HG02610 (cell line): ENCODE measurements around the gene RIPK1.
"Not testable (repeated sequence)": the region's sequence is repeated elsewhere in the genome, so short reads cannot be mapped to it uniquely, and the experiment has no call there.

Source experiments
- ATAC-seq: cut with Tn5 transposase; IDR thresholded peaks from one replicate; pipeline ENCODE4 v1.9.1; 2021; ENCODE audit warnings: mild to moderate bottlenecking, moderate library complexity; ENCODE audit not compliant: unreplicated experiment

RIPK1 gene

DNA sequence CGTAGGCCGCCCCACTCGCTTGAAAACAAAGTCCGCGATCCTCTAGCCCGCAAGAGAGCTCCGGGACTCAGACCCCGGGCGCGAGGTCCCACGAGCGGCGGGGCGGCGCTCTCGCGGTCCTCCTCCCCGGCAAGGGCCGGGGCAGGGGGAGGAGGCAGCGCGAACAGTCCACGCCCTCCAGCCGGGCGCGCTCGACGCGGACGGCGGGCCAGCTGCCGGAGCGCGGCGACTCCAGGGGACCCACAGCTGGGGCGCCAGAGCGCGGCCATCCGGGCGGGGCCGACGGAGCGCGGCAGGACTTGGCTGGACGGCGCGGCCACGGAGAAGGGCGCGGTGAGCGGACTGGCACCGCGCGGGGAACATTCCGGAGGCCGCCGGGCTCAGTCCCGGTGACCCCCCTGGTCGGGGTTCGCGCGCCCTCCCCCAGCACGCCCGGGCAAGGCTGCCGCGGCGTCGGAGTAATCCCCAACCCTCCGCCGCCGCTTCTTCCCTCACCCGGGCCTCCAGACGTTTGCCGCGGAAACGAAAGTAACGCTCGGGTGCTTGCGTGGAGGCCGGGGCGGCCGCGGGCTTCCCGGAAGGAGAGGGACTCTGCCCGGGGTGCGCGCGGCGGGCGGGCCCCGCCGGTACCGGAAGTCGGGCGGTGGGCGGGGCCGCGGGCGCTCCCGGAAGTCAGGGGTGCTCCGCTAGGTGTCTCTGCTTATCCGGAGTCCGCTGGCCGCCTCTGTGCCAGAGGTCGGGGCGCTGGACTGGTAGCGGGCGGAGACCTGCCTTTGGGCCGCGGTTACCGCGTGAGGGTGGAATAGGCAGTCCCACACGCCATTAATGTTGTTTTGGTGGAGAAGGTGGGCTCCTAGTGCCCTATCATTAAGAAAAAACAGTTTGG lies at the start of gene RIPK1:
RIPK1 (plus strand) TSS at position 166 of the 886 bp plus-strand sequence. CDS start 8,330 bp downstream, outside the sequence.
- peak; percentile 83 for ATAC-seq

- ATAC-seq = no peak
Measured at GRCh38 chr6:3019065-3019464, 49.2 kb upstream of the RIPK1 start.

DNA sequence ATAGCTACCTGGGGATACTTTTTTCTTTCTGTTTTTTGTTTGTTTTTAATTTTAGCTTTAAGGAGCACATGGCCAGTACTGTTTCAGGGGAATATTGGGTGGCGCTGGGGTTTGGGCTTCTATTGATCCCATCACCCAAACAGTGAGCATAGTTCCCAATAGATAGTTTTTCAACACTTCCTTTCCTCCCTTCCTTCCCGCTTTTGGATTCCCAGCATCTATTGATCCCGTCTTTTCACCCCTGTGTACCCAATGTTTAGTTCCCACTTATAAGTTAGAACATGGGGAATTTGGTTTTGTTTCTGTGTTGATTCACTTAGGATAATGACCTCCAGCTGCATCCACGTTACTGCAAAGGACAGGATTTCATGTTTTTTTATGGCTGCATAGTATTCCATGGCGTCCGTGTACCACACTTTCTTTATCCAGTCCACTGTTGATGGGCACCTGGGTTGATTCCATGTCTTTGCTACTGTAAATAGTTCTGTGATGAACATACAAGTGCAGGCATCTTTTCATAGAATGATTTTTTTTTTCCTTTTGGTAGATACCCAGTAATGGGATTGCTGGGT lies 48.5 kb upstream of the RIPK1 start:
- ATAC-seq = no peak

DNA sequence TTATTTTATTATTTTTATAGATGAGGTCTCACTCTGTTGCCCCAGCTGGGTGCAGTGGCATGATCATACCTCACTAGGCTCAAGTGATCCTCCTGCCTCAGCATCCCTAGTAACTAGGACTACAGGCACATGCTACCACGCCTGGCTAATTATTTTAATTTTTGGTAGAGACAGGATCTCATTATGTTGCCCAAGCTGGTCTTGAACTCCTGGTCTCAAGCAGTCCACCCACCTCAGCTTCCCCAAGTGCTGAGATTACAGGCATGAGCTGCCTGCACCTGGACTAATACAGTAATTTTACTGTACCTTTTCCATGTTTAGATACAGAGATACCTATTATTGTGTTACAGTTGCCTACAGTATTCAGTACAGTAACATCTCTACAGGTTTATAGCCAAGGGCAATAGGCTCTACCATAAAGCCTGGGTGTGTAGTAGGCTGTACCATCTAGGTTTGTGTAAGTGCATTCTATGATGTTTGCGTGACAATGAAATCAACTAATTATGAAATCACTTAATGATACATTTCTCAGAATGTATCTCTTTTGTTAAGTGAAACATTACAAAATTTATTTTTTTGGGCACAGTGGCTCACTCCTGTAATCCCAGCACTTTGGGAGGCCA lies 47.2 kb upstream of the RIPK1 start:
- not testable (repeated sequence) for ATAC-seq

GRCh38 chr6:3022765-3023662 lies 45.3 kb upstream of the RIPK1 start:
- ATAC-seq = peak; percentile 3

GRCh38 chr6:3023663-3024483 lies 44.4 kb upstream of the RIPK1 start:
- ATAC-seq = peak; percentile 89

DNA sequence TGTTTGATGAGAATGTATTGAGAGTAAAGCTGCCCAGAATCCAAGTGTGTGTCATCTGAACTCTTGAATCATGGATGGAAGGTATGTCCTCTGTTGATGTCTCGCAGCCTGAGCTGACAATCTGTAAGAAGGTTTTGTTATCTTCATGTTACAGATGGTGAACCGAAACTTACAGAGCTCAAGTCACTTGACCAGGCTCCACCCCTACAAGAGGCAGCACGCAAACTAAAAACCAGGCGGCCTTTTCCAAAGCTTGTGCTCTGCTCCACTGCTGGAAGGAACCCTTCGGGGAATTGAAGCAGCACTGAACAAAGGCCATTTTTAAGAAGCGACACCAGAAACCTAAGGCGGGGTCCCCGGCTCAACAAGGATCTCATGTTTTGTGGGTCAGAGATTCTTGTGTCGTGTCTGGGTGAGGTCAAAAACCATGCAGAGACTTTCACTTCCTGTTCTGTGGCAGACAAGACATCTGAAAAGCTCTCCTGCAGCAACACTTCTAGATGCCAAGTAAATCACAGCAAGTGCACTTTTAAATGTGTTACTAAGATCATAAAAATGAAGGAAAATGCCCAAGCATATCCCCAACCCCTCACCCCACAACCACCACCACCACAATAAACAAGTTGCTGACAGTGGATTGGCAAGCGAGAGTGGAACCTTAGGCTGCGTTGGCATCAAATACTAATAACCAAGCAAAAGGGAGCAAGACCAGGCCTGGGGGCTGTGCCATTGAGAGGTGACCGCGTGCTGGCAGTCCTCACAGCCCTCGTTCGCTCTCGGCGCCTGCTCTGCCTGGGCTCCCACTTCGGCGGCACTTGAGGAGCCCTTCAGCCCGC lies 41.3 kb upstream of the RIPK1 start:
- ATAC-seq = peak; percentile 59

- ATAC-seq = not testable (repeated sequence)
Measured at GRCh38 chr6:3028156-3028555, 40.1 kb upstream of the RIPK1 start.

DNA sequence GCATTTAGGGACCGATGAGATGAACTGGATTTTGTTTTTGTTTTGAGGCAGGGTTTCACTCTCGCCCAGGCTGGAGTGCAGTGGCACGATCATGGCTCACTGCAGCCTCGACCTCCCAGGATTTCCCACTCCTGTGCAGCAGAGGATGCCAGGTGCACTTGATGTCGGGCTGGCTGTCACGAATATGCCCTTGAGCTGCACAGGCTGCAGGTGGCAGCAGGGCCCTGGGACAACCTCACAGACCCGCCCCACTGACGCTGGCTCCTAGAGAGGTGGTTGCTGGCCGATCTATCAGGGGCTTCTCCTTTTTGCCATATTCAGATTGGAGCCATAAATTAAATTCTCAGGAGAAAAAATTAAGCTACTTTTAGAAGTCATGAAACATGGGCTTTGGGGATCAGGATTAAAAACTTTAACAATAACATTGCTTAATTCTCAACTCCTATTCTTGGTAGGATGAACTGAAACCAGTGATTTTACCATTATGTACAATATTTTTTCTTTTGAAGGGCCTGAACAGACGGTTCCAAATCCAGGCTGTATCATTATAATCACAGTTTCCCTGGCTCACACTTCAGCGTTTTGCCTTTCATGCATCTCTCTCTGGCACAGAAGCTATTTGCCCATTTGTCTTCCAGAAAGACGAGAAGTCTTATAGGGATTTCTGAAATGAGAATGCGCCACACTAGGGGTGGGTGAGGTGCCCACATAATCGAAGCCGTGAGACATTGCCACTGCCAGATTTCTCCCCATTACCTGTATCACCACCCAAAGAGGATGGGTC lies 36.2 kb upstream of the RIPK1 start:
- ATAC-seq = no peak

DNA sequence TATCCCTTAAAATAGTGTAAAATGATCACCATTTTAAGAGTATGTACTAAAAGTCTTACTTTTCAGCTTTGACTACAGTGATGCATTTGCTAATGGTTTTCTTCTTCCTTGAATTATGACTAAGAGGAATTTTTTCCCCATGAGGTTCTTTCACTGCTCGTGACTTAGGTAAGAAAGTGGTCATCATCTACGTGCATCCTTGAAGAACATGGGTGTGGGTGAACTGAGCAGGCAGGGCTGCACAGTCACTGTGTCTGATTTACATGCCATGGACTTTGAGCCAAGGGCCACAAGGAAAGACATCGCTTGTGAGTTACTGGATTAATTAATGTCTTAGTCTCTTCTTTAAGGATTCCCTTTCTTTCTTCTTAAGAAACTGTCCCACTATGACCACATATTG lies 35.3 kb upstream of the RIPK1 start:
- no peak for ATAC-seq

- no peak for ATAC-seq
Measured at GRCh38 chr6:3033652-3034051, 34.6 kb upstream of the RIPK1 start.

GRCh38 chr6:3035397-3035796 lies 32.9 kb upstream of the RIPK1 start:
- no peak for ATAC-seq

DNA sequence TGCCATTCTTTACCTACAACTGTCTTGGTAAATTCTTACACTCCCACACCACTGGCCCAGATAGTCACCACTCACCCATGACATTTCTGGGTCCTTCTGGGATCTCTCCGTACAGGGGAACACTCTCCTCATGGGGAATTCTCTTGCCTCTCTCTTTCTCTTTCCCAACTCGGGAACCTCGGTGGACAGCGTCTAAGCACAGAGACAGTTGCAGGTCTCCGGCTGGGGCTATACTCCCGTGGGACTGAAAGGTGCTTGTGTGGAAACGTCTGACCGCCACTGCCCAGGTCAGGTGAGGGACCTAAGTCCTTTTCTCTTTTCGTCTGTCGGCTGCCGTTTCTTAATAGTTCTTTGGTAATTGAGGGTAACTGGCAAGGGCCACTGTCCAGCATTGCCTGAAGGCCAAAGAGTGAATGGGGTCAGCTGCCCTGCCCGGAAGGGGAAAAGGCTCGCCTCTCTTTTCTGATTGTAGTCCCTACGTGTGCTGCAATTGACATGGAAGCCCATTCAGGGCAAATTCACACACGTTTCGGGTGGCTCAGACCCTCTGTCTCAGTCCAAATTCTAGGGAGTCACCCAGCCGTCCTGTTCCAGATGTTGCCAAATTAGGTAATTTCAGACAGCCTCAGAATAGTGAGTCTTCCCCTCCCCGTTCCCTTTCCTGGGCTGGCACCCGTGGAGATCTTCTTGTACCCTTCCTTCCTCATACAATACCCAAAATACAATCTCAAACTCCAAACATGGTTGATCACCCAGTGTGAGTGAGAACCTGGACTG lies 31.2 kb upstream of the RIPK1 start:
- no peak for ATAC-seq

- no peak for ATAC-seq
Measured at GRCh38 chr6:3037638-3038365, 30.5 kb upstream of the RIPK1 start.

GRCh38 chr6:3039384-3039783 lies 28.9 kb upstream of the RIPK1 start:
- no peak for ATAC-seq

GRCh38 chr6:3041147-3041546 lies 27.1 kb upstream of the RIPK1 start:
- ATAC-seq = no peak

- ATAC-seq = no peak
Measured at GRCh38 chr6:3041606-3042005, 26.7 kb upstream of the RIPK1 start.
